HepG2 (cell line): ENCODE measurements around the gene SSPN. TPM values are rescaled to one million over a fixed set of nuclear protein-coding genes. Genes with fewer than 3 reads are reported as not detected.

ENCODE experiments used
- ATAC-seq: fragments of 200-7000 bp; cut with Tn5 transposase; 3 replicates; pipeline ENCODE4 v1.9.1; 2020; ENCODE audit warnings: mild to moderate bottlenecking, moderate library complexity
- BruUV-seq: library from RNA; stranded (reverse); fragments of 400-500 nt; replicated peaks from 2 replicates; lab custom pipeline; 2021; lab: Mats Ljungman, UMichigan
- CTCF ChIA-PET: fragments of 300-600 bp; formaldehyde crosslinking; extraction: SDS; loops from one replicate; lab custom pipeline; 2021; ENCODE audit warnings: low total read pairs, inconsistent platforms, low intra/inter-chr PET ratio; lab: Yijun Ruan, JAX
- POLR2A ChIA-PET: fragments of 350-600 bp; sonication (Branson Sonifier 250); formaldehyde crosslinking; loops from one replicate; lab custom pipeline; 2020; ENCODE audit warnings: antibody characterized with exemption, inconsistent platforms; lab: Yijun Ruan, JAX
- DNase-seq: peaks from one replicate; pipeline ENCODE4 v3.0.0-alpha.2; 2015; ENCODE audit warnings: low spot score
- FAIRE-seq: peaks from 3 replicates; lab custom pipeline; 2011; peaks lifted over from hg19 to GRCh38; lab: Jason Lieb, UNC
- H2AFZ ChIP-seq: one replicate; pipeline ENCODE4 v1.6.1; 2011; ENCODE audit warnings: low read length, inconsistent platforms
- H3K27ac ChIP-seq: fragments of 300-600 bp; 3 replicates; pipeline ENCODE4 v1.8.0; 2011; ENCODE audit warnings: mixed run types, mild to moderate bottlenecking, mixed read lengths, low read length, inconsistent platforms; ENCODE audit not compliant: insufficient read depth; ENCODE audit errors: extremely low read length
- H3K27me3 ChIP-seq, 2 experiments: fragments of 200-600 bp in 1 of 2; 2 replicates in 1 of 2; 3 replicates in 1 of 2; pipeline versions ENCODE4 v1.6.0 to v1.8.0; 2011; ENCODE audit warnings: low read length in 2 of 2, mild to moderate bottlenecking in 2 of 2, moderate library complexity in 2 of 2, inconsistent platforms in 1 of 2; ENCODE audit not compliant: insufficient read depth in 2 of 2, control insufficient read depth in 1 of 2
- H3K36me3 ChIP-seq, 2 experiments: fragments of 200-600 bp in 1 of 2; replicated peaks in 1 of 2; 2 replicates in 1 of 2; 3 replicates in 1 of 2; pipeline versions ENCODE4 v1.5.1 to v1.8.0; 2011; ENCODE audit warnings: low read length in 2 of 2, inconsistent platforms in 1 of 2; ENCODE audit not compliant: insufficient read depth in 2 of 2, control insufficient read depth in 1 of 2
- H3K4me1 ChIP-seq: 2 replicates; pipeline ENCODE4 v1.5.1; 2012; ENCODE audit warnings: low read length, inconsistent platforms; ENCODE audit not compliant: insufficient read depth
- H3K4me2 ChIP-seq: 2 replicates; pipeline ENCODE4 v1.6.0; 2011; ENCODE audit warnings: low read depth, low read length, inconsistent platforms
- H3K4me3 ChIP-seq, 3 experiments: fragments of 200-600 bp in 1 of 3; sonication (generic), shearing (Covaris generic) in 1 of 3; replicated peaks in 1 of 3; 2 replicates each; pipeline ENCODE4 v1.5.1; 2011 to 2016; ENCODE audit warnings: low read length in 3 of 3, inconsistent platforms in 2 of 3, low read depth in 2 of 3, mild to moderate bottlenecking in 2 of 3, control low read depth in 1 of 3, mixed read lengths in 1 of 3; ENCODE audit not compliant: insufficient read depth in 1 of 3
- H3K79me2 ChIP-seq: one replicate; pipeline ENCODE4 v1.6.1; 2011; ENCODE audit warnings: low read length, inconsistent platforms; ENCODE audit not compliant: insufficient read depth
- H3K9ac ChIP-seq: 2 replicates; pipeline ENCODE4 v1.6.0; 2011; ENCODE audit warnings: mild to moderate bottlenecking, low read depth, low read length, inconsistent platforms; ENCODE audit not compliant: insufficient read depth
- H3K9me3 ChIP-seq: 2 replicates; pipeline ENCODE4 v1.5.1; 2012; ENCODE audit warnings: mild to moderate bottlenecking, low read length
- H4K20me1 ChIP-seq: 2 replicates; pipeline ENCODE4 v1.6.0; 2011; ENCODE audit warnings: inconsistent platforms, mild to moderate bottlenecking, low read length, moderate library complexity; ENCODE audit not compliant: insufficient read depth
- KLF6 ChIP-seq: IDR thresholded peaks from 2 replicates; pipeline ENCODE4 v1.8.0; 2016; ENCODE audit warnings: missing biosample characterization, missing genetic modification reagents
- MAZ ChIP-seq, 2 experiments: sonication (generic) in 1 of 2; formaldehyde crosslinking in 1 of 2; IDR thresholded peaks; 2 replicates each; pipeline versions ENCODE4 v1.5.0 to v1.6.1; 2012 to 2020; ENCODE audit warnings: low read depth in 2 of 2, mild to moderate bottlenecking in 2 of 2, borderline replicate concordance in 1 of 2, improper control_type of control experiment in 1 of 2, low read length in 1 of 2, missing genetic modification reagents in 1 of 2, moderate library complexity in 1 of 2
- NFIB ChIP-seq: sonication (generic); formaldehyde crosslinking; IDR thresholded peaks from 2 replicates; pipeline ENCODE4 v1.9.0; 2021; ENCODE audit warnings: missing genetic modification reagents, mild to moderate bottlenecking, borderline replicate concordance
- ZBTB7B ChIP-seq: sonication (generic); formaldehyde crosslinking; IDR thresholded peaks from 2 replicates; pipeline ENCODE4 v1.4.0; 2020; ENCODE audit warnings: missing genetic modification reagents
- ZC3H4 ChIP-seq: sonication (generic); formaldehyde crosslinking; IDR thresholded peaks from 2 replicates; pipeline ENCODE4 v1.4.0; 2020; ENCODE audit warnings: missing genetic modification reagents, borderline replicate concordance
- ZMYM4 ChIP-seq: sonication (generic); formaldehyde crosslinking; IDR thresholded peaks from 2 replicates; pipeline ENCODE4 v1.8.1; 2023; ENCODE audit warnings: mild to moderate bottlenecking, missing genetic modification reagents
- ZNF17 ChIP-seq: sonication (generic); formaldehyde crosslinking; IDR thresholded peaks from 2 replicates; pipeline ENCODE4 v1.5.0; 2020; ENCODE audit warnings: mild to moderate bottlenecking, missing genetic modification reagents
- ZNF329 ChIP-seq: sonication (generic); formaldehyde crosslinking; IDR thresholded peaks from 2 replicates; pipeline ENCODE4 v1.9.0; 2021; ENCODE audit warnings: low read depth, mild to moderate bottlenecking, missing genetic modification reagents
- ZNF446 ChIP-seq: sonication (generic); formaldehyde crosslinking; IDR thresholded peaks from 2 replicates; pipeline ENCODE4 v1.5.0; 2020; ENCODE audit warnings: mild to moderate bottlenecking, missing genetic modification reagents
- ZSCAN22 ChIP-seq: sonication (generic); formaldehyde crosslinking; IDR thresholded peaks from 2 replicates; pipeline ENCODE4 v1.4.0; 2020; ENCODE audit warnings: mild to moderate bottlenecking, missing genetic modification reagents
- WGBS: methylation state at CpG from one replicate; pipeline ENCODE4 v1.1.6; 2017; ENCODE audit warnings: low lambda C conversion rate; 5-methylcytosine and 5-hydroxymethylcytosine counted together
- in situ Hi-C: cut with HindIII; loops from 2 replicates; pipeline ENCODE4 v1.10.0; 2017; ENCODE audit warnings: low pct_unique_long_range_greater_than_20kb; ENCODE audit not compliant: extremely low pct_ligation_motif_present
- intact Hi-C: fragments of 100-400 bp; cut with micrococcal nuclease; formaldehyde crosslinking; loops from one replicate; pipeline ENCODE4 v1.10.0; 2022; ENCODE audit not compliant: unreplicated experiment
- polyA plus RNA-seq, 8 experiments: library from polyadenylated mRNA; depleted of rRNA in 3 of 8; stranded (reverse) in 7 of 8; unstranded in 1 of 8; fragments of >200 nt; fragmentation: Illumina TruSeq in 4 of 8; extraction: Trizol in 4 of 8; gene quantifications; 2 replicates each; pipeline versions ENCODE4 v1.2.1 to v1.2.3, GENCODE V29; 2011 to 2016; ENCODE audit warnings: low read depth in 4 of 8, missing spikeins in 1 of 8, mixed read lengths in 1 of 8; ENCODE audit not compliant: insufficient read depth in 1 of 8
- total RNA-seq, 5 experiments: library from RNA; depleted of rRNA; stranded (reverse); fragments of >200 nt; fragmentation: Illumina TruSeq; extraction: Trizol; gene quantifications; 2 replicates each; pipeline ENCODE4 v1.2.3, GENCODE V29; 2016; ENCODE audit warnings: low read depth in 1 of 5
- TF ChIP-seq, protein P1 (sequence below): sonication (generic); formaldehyde crosslinking; IDR thresholded peaks from 2 replicates; pipeline ENCODE4 v1.9.0; 2021; ENCODE audit warnings: missing genetic modification reagents, mild to moderate bottlenecking, borderline replicate concordance

Gene SSPN
- total and polyA plus RNA-seq, 2 of the 13 experiments (the other 11 are each of a cell fraction or from before 2014, with no cell fraction given): not detected

DNA sequence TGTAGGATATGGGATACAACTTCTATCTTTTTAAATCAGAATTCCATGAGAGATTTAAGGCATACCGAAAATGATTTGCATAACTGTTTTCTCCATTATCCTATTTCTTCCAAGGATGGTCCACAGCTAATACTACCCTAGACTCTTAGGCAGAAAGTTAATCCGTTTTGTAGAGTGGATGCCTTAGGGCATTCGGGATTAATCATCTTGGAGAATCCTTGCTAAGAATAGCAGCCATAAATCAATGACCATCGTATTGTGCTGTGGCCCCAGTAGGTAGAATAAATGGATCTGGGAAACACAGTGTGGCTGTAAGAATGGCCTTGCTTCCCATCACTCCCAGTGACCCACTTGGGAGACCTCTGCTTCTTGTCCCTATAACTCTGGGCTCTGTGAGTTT is 99.6 kb downstream of the SSPN start:
- intact Hi-C loops (no loop called here), in situ Hi-C loops (no loop called here)
- ChIA-PET CTCF (no interaction called here), POLR2A (no interaction called here)
- DNase-seq (no peak), ATAC-seq (no peak), FAIRE-seq (no peak)
- Histone ChIP-seq H4K20me1 (no peaks in the 10 kb centered on the region), H3K4me2 (no peak overlapping the region), H2AFZ (no peak overlapping the region), H3K9ac (no peak overlapping the region), H3K4me1 (no peaks in the 10 kb centered on the region), H3K27me3 (peaks cover 0 to 1% of the 10 kb centered on the region in 2 experiments; a peak in 1 of 5 replicates), H3K4me3 (no peak overlapping the region), H3K9me3 (no peaks in the 10 kb centered on the region), H3K27ac (no peak overlapping the region), H3K36me3 (no peaks in the 10 kb centered on the region), H3K79me2 (no peaks in the 10 kb centered on the region)
- no TSS peak for BruUV-seq
- TF ChIP-seq ZMYM4 (CRISPR knock-in tag) (no peak), ZNF446 (CRISPR knock-in tag) (no peak), MAZ (IDR thresholded peaks at IDR 0.05; ENCODE audit: borderline replicate concordance, low read depth, low read length) (no peak), MAZ (CRISPR knock-in tag; IDR thresholded peaks at IDR 0.05; ENCODE audit: low read depth) (no peak), KLF6 (CRISPR knock-in tag) (no peak), ZC3H4 (no peak), ZBTB7B (no peak), NFIB (no peak), ZNF17 (CRISPR knock-in tag) (no peak)
- WGBS: 16% methylated on average over 4 of the region's 4 CpGs

DNA sequence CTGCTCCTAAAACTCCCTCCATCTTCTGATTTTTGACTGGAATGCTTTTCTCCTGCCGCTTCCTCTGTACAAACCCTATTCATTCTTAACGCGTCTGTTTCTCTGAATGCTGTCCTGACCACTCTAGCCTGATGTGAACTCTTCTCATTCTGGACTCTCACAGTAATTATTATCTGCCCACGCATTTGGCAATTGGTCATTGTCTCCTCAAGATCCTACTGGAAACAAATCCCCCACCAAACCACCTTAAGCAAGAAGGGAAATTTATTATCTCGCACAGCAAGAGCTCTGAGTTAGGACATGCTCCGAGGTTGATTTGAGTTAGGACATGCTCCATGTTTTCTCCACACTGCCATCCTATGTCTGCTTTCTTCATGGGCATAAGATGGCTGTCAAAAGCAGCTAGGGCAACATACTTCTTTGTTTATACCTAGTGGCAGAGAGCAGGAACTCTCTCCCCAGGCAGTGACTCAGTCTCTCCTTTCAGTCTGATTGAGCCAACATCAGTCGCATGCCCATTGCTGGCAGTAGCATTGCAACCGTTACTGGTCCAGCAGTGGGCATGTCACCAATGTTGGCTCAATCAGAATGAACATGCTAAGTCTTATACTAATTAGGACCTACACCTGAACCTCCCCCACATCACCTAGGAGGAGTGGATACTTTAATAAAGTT is 102.2 kb downstream of the SSPN start:
- H3K36me3 ChIP-seq: no peaks in the 10 kb centered on the region
- BruUV-seq: no TSS peak
- TF ChIP-seq ZNF329 (no peak), ZSCAN22 (CRISPR knock-in tag) (no peak)
- TF ChIP-seq, protein P1, sequence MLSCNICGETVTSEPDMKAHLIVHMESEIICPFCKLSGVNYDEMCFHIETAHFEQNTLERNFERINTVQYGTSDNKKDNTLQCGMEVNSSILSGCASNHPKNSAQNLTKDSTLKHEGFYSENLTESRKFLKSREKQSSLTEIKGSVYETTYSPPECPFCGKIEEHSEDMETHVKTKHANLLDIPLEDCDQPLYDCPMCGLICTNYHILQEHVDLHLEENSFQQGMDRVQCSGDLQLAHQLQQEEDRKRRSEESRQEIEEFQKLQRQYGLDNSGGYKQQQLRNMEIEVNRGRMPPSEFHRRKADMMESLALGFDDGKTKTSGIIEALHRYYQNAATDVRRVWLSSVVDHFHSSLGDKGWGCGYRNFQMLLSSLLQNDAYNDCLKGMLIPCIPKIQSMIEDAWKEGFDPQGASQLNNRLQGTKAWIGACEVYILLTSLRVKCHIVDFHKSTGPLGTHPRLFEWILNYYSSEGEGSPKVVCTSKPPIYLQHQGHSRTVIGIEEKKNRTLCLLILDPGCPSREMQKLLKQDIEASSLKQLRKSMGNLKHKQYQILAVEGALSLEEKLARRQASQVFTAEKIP (CRISPR knock-in tag): no peak
- TF ChIP-seq, all 625 proteins: peak for 0
- ChIA-PET CTCF (no interaction called here), POLR2A (no interaction called here)
- Histone ChIP-seq H3K4me2 (no peak overlapping the region), H3K4me1 (no peaks in the 10 kb centered on the region), H2AFZ (no peak overlapping the region), H3K79me2 (no peaks in the 10 kb centered on the region), H3K9ac (no peak overlapping the region), H3K27ac (no peak overlapping the region), H3K9me3 (no peaks in the 10 kb centered on the region), H3K27me3 (peaks cover 0 to 1% of the 10 kb centered on the region in 2 experiments; a peak in 1 of 5 replicates), H4K20me1 (no peaks in the 10 kb centered on the region), H3K4me3 (no peak overlapping the region)
- WGBS: 61% methylated on average over 8 of the region's 8 CpGs
- in situ Hi-C loops: no loop called here
- DNase-seq: no peak
- intact Hi-C loops: no loop called here
- no peak for FAIRE-seq
- no peak for ATAC-seq
